Erythroblast (primary cell): ENCODE data around the gene SETD5.

Source experiments
- GATA1 ChIP-seq: IDR thresholded peaks from 2 replicates; pipeline ENCODE4 v1.6.1; 2011; ENCODE audit warnings: low read depth, mild to moderate bottlenecking, control low read depth, low read length, moderate library complexity
- POLR2A ChIP-seq: IDR thresholded peaks from 2 replicates; pipeline ENCODE4 v1.6.1; 2011; ENCODE audit warnings: mild to moderate bottlenecking, low read length

- TF ChIP-seq POLR2A (no peak), GATA1 (no peak)
Observed at GRCh38 chr3:9415485-9416138, 18.2 kb downstream of the SETD5 start.
